HepG2 (cell line): ENCODE results near the gene GADD45G.

Source experiments
- HNRNPLL ChIP-seq: fragments of 200-400 bp; formaldehyde crosslinking; IDR thresholded peaks from 2 replicates; pipeline ENCODE4 v1.6.1; 2017; ENCODE audit warnings: mild to moderate bottlenecking, low read depth, low read length; ENCODE audit not compliant: poor library complexity, severe bottlenecking
- KLF16 ChIP-seq, 2 experiments: sonication (generic) in 1 of 2; formaldehyde crosslinking in 1 of 2; IDR thresholded peaks; 2 replicates each; pipeline versions ENCODE4 v1.6.1 to v1.8.0; 2016 to 2023; ENCODE audit warnings: missing genetic modification reagents in 2 of 2, missing compliant biosample characterization in 1 of 2
- PRPF4 ChIP-seq: fragments of 200-400 bp; formaldehyde crosslinking; IDR thresholded peaks from 2 replicates; pipeline ENCODE4 v1.6.1; 2016; ENCODE audit warnings: low read length, low read depth; ENCODE audit not compliant: poor library complexity, severe bottlenecking
- TF ChIP-seq, protein P1 (sequence below): sonication (generic); formaldehyde crosslinking; IDR thresholded peaks from 2 replicates; pipeline ENCODE4 v1.8.0; 2022; ENCODE audit warnings: low read depth, missing genetic modification reagents
- TF ChIP-seq, protein P2 (sequence below): sonication (generic); formaldehyde crosslinking; IDR thresholded peaks from 2 replicates; pipeline ENCODE4 v1.4.0; 2020; ENCODE audit warnings: mild to moderate bottlenecking, missing genetic modification reagents

DNA sequence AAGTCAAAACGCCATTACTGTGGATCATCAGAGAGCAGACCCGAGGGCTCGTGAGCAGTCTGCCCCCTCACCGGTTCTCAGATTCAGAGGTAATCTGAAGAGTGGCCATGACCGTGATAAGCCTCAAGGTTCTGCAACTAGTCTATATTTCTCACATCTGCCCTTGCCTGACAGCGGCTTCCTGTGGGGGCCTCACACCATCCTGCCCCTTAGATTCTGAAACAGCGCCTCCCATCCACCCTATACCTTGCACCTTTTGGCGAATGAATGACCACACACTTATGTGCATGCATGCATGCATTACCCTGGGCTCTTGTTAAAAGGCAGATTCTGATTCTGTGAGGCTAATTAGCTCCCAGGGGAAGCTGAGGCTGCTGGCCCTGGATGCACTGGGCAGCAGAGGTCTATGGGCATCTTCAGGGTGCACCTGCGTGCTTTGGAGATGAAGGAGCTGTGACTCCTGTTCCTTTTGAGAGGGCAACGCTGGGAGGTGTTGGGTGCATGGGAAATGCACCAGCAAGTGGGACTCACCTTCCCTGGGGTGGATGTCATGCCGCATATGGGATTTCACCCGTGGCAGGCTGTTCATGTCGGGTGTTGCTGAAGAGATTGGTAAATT lies 7.8 kb upstream of the GADD45G start:
- TF ChIP-seq, protein P1, sequence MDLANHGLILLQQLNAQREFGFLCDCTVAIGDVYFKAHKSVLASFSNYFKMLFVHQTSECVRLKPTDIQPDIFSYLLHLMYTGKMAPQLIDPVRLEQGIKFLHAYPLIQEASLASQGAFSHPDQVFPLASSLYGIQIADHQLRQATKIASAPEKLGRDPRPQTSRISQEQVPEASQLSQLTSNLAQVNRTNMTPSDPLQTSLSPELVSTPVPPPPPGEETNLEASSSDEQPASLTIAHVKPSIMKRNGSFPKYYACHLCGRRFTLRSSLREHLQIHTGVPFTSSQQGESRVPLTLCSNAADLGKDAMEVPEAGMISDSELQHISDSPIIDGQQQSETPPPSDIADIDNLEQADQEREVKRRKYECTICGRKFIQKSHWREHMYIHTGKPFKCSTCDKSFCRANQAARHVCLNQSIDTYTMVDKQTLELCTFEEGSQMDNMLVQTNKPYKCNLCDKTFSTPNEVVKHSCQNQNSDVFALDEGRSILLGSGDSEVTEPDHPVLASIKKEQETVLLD (CRISPR knock-in tag): no peak
- TF ChIP-seq KLF16 (CRISPR knock-in tag; IDR thresholded peaks at IDR 0.05) (no peak), PRPF4 (no peak), HNRNPLL (no peak)
- TF ChIP-seq, protein P2, sequence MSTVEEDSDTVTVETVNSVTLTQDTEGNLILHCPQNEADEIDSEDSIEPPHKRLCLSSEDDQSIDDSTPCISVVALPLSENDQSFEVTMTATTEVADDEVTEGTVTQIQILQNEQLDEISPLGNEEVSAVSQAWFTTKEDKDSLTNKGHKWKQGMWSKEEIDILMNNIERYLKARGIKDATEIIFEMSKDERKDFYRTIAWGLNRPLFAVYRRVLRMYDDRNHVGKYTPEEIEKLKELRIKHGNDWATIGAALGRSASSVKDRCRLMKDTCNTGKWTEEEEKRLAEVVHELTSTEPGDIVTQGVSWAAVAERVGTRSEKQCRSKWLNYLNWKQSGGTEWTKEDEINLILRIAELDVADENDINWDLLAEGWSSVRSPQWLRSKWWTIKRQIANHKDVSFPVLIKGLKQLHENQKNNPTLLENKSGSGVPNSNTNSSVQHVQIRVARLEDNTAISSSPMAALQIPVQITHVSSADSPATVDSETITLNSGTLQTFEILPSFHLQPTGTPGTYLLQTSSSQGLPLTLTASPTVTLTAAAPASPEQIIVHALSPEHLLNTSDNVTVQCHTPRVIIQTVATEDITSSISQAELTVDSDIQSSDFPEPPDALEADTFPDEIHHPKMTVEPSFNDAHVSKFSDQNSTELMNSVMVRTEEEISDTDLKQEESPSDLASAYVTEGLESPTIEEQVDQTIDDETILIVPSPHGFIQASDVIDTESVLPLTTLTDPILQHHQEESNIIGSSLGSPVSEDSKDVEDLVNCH (CRISPR knock-in tag): no peak
